GM23248 (cell line): ENCODE results near the gene FDX2.

Source experiments
- EZH2 ChIP-seq: fragments of 200-600 bp; sonication (generic); IDR thresholded peaks from 2 replicates; pipeline ENCODE4 v1.6.1; 2018; ENCODE audit warnings: antibody characterized with exemption, mild to moderate bottlenecking; ENCODE audit not compliant: insufficient read depth, poor library complexity, severe bottlenecking
- EZH2phosphoT487 ChIP-seq: fragments of 200-600 bp; sonication (generic); IDR thresholded peaks from 2 replicates; pipeline ENCODE4 v1.6.1; 2018; ENCODE audit warnings: antibody characterized with exemption, moderate library complexity, mild to moderate bottlenecking, low read depth; ENCODE audit not compliant: insufficient read depth

GRCh38 chr19:10284960-10285278 lies 30.9 kb downstream of the FDX2 start:
- TF ChIP-seq EZH2phosphoT487 (no peak), EZH2 (no peak)
